AG04450 (cell line): ENCODE data around the gene DCUN1D4. TPM values are rescaled to one million over a fixed set of nuclear protein-coding genes. Genes with fewer than 3 reads are reported as not detected.

Experiments used
- CTCF ChIA-PET: fragments of 300-600, 350-600 bp; formaldehyde crosslinking; extraction: SDS; loops from one replicate; lab custom pipeline; 2022; ENCODE audit warnings: antibody characterized with exemption, inconsistent platforms; lab: Charles Lee
- POLR2A ChIA-PET: fragments of 350-600 bp; formaldehyde crosslinking; extraction: SDS; loops from one replicate; lab custom pipeline; 2021; ENCODE audit warnings: antibody characterized with exemption, inconsistent platforms; lab: Yijun Ruan, JAX
- DNase-seq: peaks from one replicate; pipeline ENCODE4 v3.0.0-alpha.2; 2011; ENCODE audit warnings: low read depth, low spot score
- H3K27ac ChIP-seq: one replicate; pipeline ENCODE4 v1.5.1; 2012; ENCODE audit warnings: low read depth, low read length, control low read depth
- H3K27me3 ChIP-seq: one replicate; pipeline ENCODE4 v1.6.0; 2012; ENCODE audit warnings: low read length; ENCODE audit not compliant: control insufficient read depth, insufficient read depth
- H3K4me3 ChIP-seq: 2 replicates; pipeline ENCODE4 v1.5.1; 2011; ENCODE audit warnings: mild to moderate bottlenecking, low read depth, low read length, control low read depth
- H3K9me3 ChIP-seq: 2 replicates; pipeline ENCODE4 v1.5.1; 2012; ENCODE audit warnings: low read length; ENCODE audit not compliant: control insufficient read depth, insufficient read depth
- CTCF ChIP-seq: IDR thresholded peaks from 2 replicates; pipeline ENCODE4 v1.5.1; 2011; ENCODE audit warnings: low read depth, low read length, control low read depth, inconsistent platforms
- polyA plus RNA-seq: library from polyadenylated mRNA; depleted of rRNA; stranded (reverse); fragments of >200 nt; gene quantifications from 2 replicates; pipeline ENCODE4 v1.2.3, GENCODE V29; 2011

Gene DCUN1D4
- polyA plus RNA-seq, 1 experiment: 67.2 TPM

GRCh38 chr4:51859476-51860031 is 16.6 kb downstream of the DCUN1D4 start:
- Histone ChIP-seq H3K27ac (no peak overlapping the region), H3K9me3 (no peaks in the 10 kb centered on the region), H3K4me3 (no peak overlapping the region), H3K27me3 (no peaks in the 10 kb centered on the region)
- ChIA-PET CTCF (no interaction called here), POLR2A (no interaction called here)
- no peak for DNase-seq
- no peak for TF ChIP-seq CTCF

- Histone ChIP-seq H3K27me3 (no peaks in the 10 kb centered on the region), H3K4me3 (no peak overlapping the region), H3K9me3 (no peaks in the 10 kb centered on the region; the same call in 1 of the 2 replicates), H3K27ac (no peak overlapping the region)
- DNase-seq: no peak
- CTCF ChIA-PET: interaction anchor here (0.7 to 1.0 kb wide), 3 partner anchors 14 to 338 kb away, joined by 3 read pairs; no protein-coding TSS in a partner anchor
- no peak for TF ChIP-seq CTCF
- POLR2A ChIA-PET: no interaction called here
These were observed 19.2 kb downstream of the DCUN1D4 start for GRCh38 chr4:51862199-51862598.

GRCh38 chr4:51862781-51863180 is 19.8 kb downstream of the DCUN1D4 start:
- no peaks in the 10 kb centered on the region; the same call in 1 of the 2 replicates for H3K9me3 ChIP-seq
- DNase-seq: no peak
- no peaks in the 10 kb centered on the region for H3K27me3 ChIP-seq
- H3K27ac ChIP-seq: no peak overlapping the region
- no peak overlapping the region for H3K4me3 ChIP-seq
- CTCF ChIA-PET: interaction anchor here (0.7 kb wide), 2 partner anchors 15 to 338 kb away, joined by 3 read pairs; no protein-coding TSS in a partner anchor
- POLR2A ChIA-PET: no interaction called here
- TF ChIP-seq CTCF: no peak

- Histone ChIP-seq H3K27ac (no peak overlapping the region), H3K9me3 (peaks cover 3% of the 10 kb centered on the region; the same call in 1 of the 2 replicates), H3K4me3 (no peak overlapping the region), H3K27me3 (no peaks in the 10 kb centered on the region)
- DNase-seq: no peak
- ChIA-PET POLR2A (no interaction called here), CTCF (interaction anchor here (0.6 to 2.8 kb wide), 2 partner anchors 29 to 30 kb away, joined by 3 to 11 read pairs; no protein-coding TSS in a partner anchor)
- no peak for TF ChIP-seq CTCF
These were observed 22.8 kb downstream of the DCUN1D4 start for GRCh38 chr4:51865717-51866116.

GRCh38 chr4:51866835-51867234 is 23.9 kb downstream of the DCUN1D4 start:
- DNase-seq: no peak
- POLR2A ChIA-PET: no interaction called here
- CTCF ChIA-PET: interaction anchor here (1.0 kb wide), 1 partner anchor 28 kb away, joined by 4 read pairs; no protein-coding TSS in a partner anchor
- Histone ChIP-seq H3K9me3 (peaks cover 3% of the 10 kb centered on the region; the same call in 1 of the 2 replicates), H3K27me3 (no peaks in the 10 kb centered on the region), H3K27ac (no peak overlapping the region), H3K4me3 (no peak overlapping the region)
- TF ChIP-seq CTCF: no peak
